A673 (cell line): ENCODE results near the gene EEPD1.

Source experiments
- EZH2 ChIP-seq: fragments of 200-600 bp; sonication (generic); IDR thresholded peaks from 2 replicates; pipeline ENCODE4 v1.6.1; 2017; ENCODE audit warnings: borderline replicate concordance, low read depth, mild to moderate bottlenecking, mixed read lengths, antibody characterized with exemption, low read length; ENCODE audit not compliant: poor library complexity, severe bottlenecking
- TF ChIP-seq, protein P1 (sequence below): fragments of 300-800, 200-600 bp; sonication (generic); conservative IDR thresholded peaks from 2 replicates; pipeline ENCODE4 v1.5.1; 2017; ENCODE audit warnings: low read depth, mild to moderate bottlenecking, antibody characterized with exemption, low read length, moderate library complexity, mixed read lengths

DNA sequence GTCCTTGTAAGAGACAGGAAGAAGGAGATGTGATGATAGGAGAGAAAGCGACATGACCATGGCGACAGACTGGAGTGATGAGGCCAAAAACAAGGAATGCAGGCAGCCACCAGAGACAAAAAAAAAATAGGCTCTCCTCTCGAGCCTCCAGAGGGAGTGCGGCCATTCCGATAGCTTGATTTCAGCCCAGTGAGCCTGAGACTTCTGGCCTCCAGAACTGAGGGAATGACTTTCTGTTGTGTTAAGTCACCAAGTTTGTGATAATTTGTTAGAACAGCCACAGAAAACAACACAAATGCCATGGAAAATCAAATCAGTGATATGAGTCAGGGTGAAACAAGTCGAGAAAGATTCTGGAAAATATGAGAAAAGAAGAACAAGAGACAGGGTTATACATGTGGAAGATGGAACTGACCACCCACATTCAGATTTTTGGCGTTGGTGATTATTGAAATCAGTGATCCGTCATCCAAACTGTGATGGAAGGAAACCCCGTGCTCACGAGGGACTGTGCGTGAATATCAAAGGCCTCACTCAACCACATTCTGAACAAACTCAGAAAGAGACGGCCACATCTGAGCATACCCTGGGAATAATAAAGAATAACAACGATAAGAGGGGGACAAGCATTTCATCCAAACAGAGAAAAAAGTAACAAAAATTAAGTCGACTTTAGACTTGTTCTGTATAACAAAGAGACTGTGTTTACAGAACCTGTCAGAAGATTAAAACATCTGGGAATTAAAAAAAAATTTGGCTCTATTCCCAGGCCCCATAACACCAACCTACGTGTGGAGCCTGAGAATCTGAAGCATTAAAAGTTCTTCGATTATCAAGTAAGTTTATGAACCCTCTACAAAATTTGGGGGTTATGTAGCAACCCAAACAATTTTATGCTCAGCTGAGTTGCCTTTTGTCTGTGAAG lies 72.1 kb downstream of the EEPD1 start:
- TF ChIP-seq EZH2, result no peak
- TF ChIP-seq, protein P1, sequence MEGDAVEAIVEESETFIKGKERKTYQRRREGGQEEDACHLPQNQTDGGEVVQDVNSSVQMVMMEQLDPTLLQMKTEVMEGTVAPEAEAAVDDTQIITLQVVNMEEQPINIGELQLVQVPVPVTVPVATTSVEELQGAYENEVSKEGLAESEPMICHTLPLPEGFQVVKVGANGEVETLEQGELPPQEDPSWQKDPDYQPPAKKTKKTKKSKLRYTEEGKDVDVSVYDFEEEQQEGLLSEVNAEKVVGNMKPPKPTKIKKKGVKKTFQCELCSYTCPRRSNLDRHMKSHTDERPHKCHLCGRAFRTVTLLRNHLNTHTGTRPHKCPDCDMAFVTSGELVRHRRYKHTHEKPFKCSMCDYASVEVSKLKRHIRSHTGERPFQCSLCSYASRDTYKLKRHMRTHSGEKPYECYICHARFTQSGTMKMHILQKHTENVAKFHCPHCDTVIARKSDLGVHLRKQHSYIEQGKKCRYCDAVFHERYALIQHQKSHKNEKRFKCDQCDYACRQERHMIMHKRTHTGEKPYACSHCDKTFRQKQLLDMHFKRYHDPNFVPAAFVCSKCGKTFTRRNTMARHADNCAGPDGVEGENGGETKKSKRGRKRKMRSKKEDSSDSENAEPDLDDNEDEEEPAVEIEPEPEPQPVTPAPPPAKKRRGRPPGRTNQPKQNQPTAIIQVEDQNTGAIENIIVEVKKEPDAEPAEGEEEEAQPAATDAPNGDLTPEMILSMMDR, result no peak
